GM21717 (cell line): ENCODE measurements around the gene MMRN2.

Source experiments
- ATAC-seq: cut with Tn5 transposase; IDR thresholded peaks from one replicate; pipeline ENCODE4 v1.9.1; 2021; ENCODE audit warnings: mild to moderate bottlenecking, moderate library complexity; ENCODE audit not compliant: unreplicated experiment

MMRN2 gene

DNA sequence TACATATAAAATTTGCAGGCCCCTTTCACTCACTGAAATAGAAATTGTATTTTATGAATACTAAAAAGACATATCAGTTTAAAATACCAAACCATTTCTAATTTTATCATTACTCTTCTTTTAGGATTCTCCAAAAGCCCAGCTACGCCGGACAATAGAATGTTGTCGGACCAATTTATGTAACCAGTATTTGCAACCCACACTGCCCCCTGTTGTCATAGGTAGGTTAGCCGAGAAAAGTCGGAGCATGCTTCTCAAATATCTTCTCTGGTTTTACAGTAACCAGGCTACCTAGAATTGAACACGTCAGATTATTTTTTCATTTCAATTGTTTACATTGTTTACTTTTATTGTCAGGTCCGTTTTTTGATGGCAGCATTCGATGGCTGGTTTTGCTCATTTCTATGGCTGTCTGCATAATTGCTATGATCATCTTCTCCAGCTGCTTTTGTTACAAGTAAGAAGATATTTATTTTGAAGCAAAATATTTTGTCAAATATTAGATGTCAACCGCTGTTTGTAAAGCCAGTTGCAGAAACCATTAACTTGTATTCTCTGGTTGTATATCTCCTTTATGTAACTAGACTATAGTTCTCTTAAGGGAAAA is 57.6 kb downstream of the MMRN2 start:
- no peak for ATAC-seq

DNA sequence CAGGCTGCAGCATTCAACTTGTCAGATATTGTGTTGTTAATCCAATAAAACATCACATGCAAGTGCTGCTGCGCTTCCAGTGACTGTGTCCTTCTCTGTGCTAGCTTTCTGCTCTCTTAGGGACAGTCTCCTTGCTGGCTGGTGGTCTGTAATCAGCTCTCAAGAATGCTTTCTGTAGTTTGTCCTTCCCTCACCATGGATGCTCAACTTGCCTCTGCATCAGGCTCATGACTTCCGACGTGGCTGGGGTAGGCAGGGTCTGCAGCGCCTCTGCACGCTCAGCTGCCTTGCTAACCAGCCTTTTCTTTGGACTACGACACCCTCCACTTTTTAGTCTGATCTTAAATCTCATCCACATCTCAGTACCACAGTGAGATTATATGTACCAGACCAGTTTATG is 58.3 kb downstream of the MMRN2 start:
- no peak for ATAC-seq

GRCh38 chr10:86898511-86898910 is 58.9 kb downstream of the MMRN2 start:
- no peak for ATAC-seq

- no peak for ATAC-seq
Observed at GRCh38 chr10:86889997-86890396, 67.4 kb downstream of the MMRN2 start.

DNA sequence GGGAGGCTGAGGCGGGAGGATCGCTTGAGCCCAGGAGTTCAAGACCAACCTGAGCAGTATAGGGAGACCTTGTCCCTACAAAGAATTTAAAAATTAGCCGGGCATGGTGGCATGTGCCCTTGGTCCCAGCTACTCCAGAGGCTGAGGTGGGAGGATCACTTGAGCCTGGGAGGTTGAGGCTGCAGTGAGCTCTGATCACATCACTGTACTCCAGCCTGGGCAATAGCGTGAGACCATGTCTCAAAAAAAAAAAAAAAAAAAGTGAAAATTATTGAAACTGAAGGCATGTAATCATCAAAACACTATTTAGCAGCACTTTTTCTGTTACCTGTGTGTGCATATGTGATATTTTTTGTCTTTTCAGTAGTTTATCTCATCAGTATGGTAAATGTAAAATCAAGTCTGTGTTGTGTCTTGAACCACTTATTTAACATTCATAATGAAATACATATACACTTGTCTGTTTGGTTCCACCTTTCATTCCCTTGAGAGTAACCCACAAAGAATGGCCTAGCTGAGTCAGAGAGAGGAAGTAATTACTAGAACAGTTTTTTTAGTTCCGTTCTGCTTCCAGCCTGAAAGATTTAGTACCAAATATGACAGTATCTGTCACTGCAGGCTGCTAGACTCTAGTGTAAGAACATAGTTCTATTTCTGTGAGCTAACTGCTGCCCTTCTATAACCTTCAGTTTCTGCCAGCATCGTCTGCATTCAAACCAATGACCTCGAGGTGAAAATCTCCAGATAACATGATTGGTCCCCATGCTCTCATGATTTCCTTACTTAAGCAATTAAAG is 68.6 kb downstream of the MMRN2 start:
- ATAC-seq: peak; percentile 92
